A204.1 (cell line): ENCODE data around the gene MED15.
"Not testable (repeated sequence)": the region's sequence is repeated elsewhere in the genome, so short reads cannot be mapped to it uniquely, and the experiment has no call there.

Source experiments
- FAIRE-seq: peaks from 2 replicates; lab custom pipeline; 2012; peaks lifted over from hg19 to GRCh38; lab: Jason Lieb, UNC

MED15 gene

GRCh38 chr22:20533095-20533878, 25.9 kb downstream of the MED15 start:
- FAIRE-seq, result no peak

- no peak for FAIRE-seq
Measured at GRCh38 chr22:20533879-20534265, 26.5 kb downstream of the MED15 start.

DNA sequence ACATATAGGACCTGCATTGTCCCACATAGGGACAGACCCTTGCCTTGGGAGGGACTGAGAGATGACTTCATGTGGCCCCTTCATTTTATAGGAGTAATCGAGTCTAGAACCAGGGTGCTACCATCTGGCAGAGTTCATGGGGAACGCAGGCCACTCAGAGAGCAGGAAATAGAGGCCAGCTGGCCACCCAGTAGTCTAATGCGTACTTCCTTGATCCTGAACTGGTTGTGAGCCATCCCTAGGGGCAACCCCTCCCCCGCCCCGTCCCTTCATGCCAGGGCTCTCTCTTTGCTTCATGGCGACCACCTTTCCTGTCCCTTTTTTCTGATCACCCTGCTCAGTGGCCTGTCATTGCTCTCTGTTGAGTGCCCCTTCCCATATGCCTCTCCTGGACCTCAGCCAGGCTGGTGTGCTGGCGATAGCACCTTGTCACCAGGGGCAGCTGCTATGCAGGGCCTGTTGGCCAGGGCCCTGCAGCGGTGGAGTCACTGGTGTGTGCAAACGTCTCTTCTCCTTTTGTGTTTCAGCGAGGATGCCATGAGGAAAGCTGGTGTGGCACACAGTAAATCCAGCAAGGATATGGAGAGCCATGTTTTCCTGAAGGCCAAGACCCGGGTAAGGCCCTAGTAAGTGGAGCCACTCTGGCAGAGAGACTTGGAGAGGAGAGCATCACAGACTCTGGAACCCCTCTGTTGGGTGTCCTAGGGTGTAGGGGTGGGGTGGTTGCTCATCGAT, 29.3 kb downstream of the MED15 start:
- no peak for FAIRE-seq

GRCh38 chr22:20537325-20537756, 29.9 kb downstream of the MED15 start:
- FAIRE-seq, result no peak

DNA sequence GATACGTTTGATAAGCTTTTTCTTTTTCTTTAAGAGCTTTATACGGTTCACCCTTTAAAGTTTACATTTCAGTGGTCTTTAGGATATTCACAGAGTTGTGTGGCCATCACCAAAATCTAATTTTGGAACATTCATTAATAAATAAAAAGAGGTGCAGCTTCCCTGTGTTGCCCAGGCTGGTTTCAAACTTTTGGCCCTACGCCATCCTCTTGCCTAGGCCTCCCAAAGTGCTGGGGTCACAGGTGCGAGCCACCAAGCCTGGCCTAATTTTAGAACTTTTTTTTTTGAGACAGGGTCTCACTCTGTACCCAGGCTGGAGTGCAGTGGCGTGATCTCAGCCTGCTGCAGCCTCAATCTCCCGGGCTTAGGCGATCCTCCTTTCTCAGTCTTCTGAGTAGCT, 30.6 kb downstream of the MED15 start:
- no peak for FAIRE-seq

GRCh38 chr22:20538875-20539274, 31.5 kb downstream of the MED15 start:
- not testable (repeated sequence) for FAIRE-seq

DNA sequence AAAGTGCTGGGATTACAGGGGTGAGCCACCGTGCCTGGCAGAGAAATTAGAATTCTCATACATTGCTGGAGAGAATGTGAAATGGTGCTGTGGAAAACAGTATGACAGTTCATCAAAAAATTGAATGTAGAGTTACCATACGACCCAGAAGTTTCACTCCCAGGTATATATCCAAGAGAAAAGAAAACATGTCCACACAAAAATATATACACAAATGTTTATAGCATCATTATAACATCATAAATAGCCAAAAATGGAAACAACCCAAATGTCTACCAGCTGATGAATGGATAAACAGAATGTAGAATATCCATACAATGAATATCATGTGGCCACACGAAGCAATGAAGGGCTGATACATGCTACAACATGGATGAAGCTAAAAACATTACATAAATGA, 34.6 kb downstream of the MED15 start:
- FAIRE-seq, result no peak

DNA sequence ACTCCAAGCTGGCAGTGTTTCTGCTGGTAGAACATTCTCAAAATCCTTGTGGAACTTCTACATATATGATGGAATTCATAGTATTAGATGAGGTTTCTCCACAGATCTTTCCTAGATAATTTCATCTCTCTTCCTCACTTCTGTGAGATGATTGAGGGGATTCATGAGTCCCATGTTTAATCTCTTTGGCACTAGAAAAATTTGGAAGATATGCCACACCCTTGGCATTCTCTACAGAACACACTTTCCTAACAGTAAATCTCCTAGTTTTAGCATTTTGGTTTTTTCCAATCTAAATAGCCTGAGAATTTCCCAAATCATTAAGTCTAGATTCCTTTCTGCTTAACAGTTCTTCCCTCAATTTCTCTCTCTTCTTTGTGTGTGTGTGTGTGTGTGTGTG, 35.3 kb downstream of the MED15 start:
- FAIRE-seq, result no peak

GRCh38 chr22:20545318-20545634, 37.9 kb downstream of the MED15 start:
- FAIRE-seq, result not testable (repeated sequence)

GRCh38 chr22:20545681-20546521, 38.5 kb downstream of the MED15 start:
- no peak for FAIRE-seq

DNA sequence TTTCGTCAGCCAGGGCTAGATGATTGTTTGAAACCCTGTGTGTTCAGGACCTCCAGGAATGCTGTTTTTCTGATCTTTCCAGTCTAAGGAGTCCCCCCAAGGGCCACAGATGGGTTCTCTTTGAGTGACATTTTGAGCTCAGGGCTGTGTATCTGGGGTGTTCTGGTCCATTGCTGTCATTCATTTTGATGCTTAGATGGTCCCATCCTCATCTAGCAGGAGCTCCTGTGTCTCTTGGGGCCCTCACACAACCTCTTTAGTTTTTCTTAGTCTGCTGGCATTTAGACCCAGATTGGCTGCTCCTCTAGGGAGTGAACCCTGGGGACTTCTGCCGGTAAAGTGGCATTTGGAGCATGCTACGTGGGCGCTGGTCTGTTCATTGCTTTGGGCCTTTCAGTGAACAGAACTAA, 39.1 kb downstream of the MED15 start:
- FAIRE-seq, result no peak

GRCh38 chr22:20547029-20547428, 39.6 kb downstream of the MED15 start:
- FAIRE-seq, result peak; percentile 60

GRCh38 chr22:20548806-20549205, 41.4 kb downstream of the MED15 start:
- no peak for FAIRE-seq

GRCh38 chr22:20549232-20549841, 41.9 kb downstream of the MED15 start:
- FAIRE-seq, result no peak

DNA sequence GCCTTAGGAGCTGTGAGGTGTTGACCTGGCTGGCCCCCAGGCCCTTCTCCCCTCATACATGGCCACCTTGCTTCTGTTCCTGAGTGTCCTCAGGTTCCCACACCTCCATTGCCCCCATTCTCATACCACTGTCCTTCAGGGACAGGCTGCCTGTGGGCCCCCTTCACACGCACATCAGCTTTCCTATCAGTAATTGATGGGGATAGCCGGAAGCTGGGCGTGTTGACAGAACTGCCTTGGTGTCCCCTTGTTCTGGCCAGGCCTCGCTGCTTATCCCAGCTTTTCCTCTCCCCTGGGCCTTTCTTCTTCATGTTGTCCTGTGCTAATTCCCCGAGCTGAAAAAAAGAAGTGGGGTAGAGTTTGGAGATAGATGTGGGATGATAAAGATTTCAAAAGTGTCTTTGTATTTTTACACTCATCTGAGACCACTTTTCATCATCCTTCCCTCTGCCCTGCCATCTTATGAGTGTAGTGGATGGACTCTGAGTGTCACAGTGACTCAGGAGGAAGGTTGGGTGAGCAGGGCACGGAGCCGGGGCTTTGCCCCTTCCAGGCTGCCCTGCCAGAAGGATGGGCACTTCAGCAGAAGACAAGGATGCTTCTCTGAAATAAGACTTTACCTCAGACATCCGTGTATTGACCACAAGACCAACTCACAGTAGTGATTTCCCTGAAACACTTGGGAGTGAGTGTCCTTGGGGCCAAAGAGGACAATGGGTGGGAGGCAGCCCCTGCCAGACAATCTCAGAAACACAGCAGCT, 42.8 kb downstream of the MED15 start:
- FAIRE-seq, result no peak

DNA sequence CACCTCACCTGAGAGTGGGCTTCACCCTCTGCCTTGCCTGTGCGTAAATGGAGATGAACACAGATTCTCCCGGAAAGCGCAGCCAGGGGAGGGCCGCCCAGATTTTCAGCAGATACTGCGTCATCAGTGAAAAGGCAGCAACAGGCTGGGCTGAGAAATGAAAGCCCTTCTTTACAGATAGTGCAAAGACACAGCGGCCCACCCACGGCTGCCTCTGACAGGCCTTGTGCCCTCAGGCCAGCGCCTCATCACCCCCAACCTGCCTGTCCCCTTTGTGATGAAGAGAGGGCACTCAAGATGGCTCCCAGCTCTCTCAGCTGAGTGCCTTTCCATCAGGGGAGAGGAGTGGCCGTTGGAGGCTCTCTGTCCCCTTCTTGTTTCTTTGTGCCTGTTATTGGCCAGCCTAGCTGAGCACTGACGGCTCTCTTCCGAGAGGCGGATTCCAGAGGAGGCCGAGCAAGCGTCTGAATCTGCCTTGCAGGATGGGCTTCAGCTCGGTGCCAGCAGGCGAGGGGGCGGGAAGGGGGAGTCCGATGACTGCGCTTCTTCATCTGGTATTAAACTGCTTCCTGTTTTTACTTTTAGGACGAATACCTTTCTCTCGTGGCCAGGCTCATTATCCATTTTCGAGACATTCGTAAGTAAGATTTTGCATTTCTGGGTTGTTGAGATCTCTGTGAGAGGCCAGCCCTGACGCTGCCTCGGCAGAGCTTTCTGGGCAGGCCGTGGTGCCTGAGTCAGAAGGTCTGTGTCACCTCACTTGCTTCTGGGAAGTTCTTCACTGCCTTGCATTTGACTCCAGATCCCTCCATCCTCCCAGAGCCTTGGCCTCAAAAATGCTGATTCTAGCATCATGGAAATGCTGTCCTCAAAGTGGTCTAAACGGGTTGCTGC, 43.7 kb downstream of the MED15 start:
- FAIRE-seq, result no peak

- no peak for FAIRE-seq
Measured at GRCh38 chr22:20551805-20552442, 44.5 kb downstream of the MED15 start.

DNA sequence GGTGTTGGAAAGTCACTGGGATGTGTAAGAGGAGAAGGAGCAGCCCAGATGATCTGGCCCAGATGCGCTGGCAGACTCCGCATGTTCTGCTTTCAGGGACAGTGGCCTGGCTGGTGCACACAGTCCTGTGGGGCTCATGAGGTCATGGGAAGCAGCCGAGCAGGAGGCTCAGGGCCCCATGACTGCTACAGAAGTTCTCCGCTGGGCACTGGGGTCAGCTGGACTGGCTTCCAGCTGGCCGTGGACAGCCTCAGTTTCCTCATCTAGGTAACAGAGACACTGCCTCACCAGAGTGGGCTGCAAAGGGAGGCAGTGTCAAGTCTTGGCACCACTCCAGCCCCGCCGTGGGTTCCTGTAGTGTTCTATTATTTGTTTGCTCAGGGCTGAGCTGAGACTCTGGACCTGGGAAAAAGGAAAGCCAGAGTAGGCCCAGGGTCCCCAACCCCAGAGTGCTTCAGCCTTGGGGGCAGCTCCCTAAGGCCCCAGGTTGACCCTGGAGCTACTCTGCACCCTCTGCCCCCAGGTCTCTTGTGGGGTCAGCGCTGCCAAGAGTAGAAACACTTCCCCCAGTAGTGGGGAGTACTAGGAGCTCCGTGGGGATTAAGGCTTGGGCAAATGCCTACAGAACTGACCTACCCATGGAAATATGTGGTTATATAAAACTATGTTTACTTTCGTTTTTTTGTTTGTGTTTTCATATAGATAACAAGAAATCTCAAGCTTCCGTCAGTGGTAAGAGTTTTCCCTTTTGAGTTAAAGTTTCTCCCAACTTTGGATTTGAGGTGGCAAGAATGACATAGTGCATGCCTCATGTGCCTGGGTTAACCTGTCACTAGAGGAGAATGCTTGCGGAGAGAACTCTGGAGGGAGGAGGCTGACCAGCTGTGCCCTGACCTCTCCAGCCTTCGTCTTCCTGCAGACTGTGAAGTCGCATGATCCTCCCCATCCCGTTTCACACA, 45.3 kb downstream of the MED15 start:
- no peak for FAIRE-seq
